ENCODE measurements around the gene GXYLT1. TPM values are rescaled to one million over a fixed set of nuclear protein-coding genes. Genes with fewer than 3 reads are reported as not detected.
"Not testable (repeated sequence)": the region's sequence is repeated elsewhere in the genome, so short reads cannot be mapped to it uniquely, and the experiment has no call there.

GXYLT1 gene
- polyA plus RNA-seq, 1 experiment: 20.6 TPM

DNA sequence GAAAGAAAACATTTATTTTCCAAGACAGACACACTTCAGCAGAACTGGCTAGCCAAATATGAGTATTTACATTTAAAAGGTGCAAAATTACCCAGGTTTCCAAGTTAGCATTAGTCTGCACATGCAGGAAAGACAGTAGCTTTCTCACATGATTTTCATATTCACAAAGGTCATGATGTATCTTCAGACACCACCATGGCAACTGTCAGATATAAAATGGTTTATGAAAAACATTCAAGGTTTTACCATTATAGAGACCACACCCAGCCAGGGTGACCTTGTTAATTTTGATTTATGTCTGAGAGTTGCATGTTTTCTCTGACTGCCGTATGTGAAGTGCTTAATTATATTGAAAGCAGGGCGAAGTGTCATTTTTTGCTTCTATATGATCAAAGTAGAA, 91.2 kb downstream of the GXYLT1 start:
- ChIA-PET POLR2A (no interaction called here), CTCF (interaction anchor here (3.6 kb wide), 1 partner anchor 29 kb away, joined by 13 read pairs; no protein-coding TSS in a partner anchor)
- Histone ChIP-seq H3K4me3 (ENCODE audit: low read depth, low read length) (no peak overlapping the region), H3K27me3 (ENCODE audit: control insufficient read depth, insufficient read depth, low read length) (no peaks in the 10 kb centered on the region), H3K27ac (ENCODE audit: low read depth, low read length) (no peak overlapping the region), H3K9me3 (ENCODE audit: control insufficient read depth, insufficient read depth, low read length) (no peaks in the 10 kb centered on the region)
- TF ChIP-seq, protein P1, sequence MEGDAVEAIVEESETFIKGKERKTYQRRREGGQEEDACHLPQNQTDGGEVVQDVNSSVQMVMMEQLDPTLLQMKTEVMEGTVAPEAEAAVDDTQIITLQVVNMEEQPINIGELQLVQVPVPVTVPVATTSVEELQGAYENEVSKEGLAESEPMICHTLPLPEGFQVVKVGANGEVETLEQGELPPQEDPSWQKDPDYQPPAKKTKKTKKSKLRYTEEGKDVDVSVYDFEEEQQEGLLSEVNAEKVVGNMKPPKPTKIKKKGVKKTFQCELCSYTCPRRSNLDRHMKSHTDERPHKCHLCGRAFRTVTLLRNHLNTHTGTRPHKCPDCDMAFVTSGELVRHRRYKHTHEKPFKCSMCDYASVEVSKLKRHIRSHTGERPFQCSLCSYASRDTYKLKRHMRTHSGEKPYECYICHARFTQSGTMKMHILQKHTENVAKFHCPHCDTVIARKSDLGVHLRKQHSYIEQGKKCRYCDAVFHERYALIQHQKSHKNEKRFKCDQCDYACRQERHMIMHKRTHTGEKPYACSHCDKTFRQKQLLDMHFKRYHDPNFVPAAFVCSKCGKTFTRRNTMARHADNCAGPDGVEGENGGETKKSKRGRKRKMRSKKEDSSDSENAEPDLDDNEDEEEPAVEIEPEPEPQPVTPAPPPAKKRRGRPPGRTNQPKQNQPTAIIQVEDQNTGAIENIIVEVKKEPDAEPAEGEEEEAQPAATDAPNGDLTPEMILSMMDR (IDR thresholded peaks at IDR 0.05; ENCODE audit: low read depth, low read length): no peak
- no peak for DNase-seq (ENCODE audit: low read depth, low spot score)

GRCh38 chr12:42048980-42049379, 95.7 kb downstream of the GXYLT1 start:
- not testable (repeated sequence) for DNase-seq (ENCODE audit: low read depth, low spot score)

DNA sequence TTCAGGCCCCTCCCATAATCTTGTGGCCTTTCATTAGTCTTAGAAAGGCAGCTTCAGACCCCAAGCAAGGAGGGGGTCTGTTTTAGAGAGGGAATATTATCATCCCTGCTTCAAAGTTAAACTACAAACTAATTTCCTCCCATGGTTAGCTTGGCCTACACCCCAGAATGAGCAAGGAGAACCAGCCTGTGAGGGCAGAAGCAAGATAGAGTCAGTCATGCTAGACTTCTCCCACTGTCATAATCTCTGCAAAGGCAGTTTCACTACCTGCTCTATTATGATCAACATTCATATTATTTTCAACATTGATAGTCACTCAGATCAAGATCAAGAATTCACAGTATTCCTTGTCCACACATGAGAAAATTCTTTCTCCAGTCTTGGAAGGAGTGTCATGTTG, 105.1 kb downstream of the GXYLT1 start:
- Histone ChIP-seq H3K9me3 (ENCODE audit: control insufficient read depth, insufficient read depth, low read length) (no peaks in the 10 kb centered on the region), H3K27ac (ENCODE audit: low read depth, low read length) (no peak overlapping the region), H3K4me3 (ENCODE audit: low read depth, low read length) (no peak overlapping the region), H3K27me3 (ENCODE audit: control insufficient read depth, insufficient read depth, low read length) (no peaks in the 10 kb centered on the region)
- POLR2A ChIA-PET: no interaction called here
- no peak for DNase-seq (ENCODE audit: low read depth, low spot score)
- CTCF ChIA-PET: interaction anchor here (1.0 kb wide), 1 partner anchor 15 kb away, joined by 4 read pairs; no protein-coding TSS in a partner anchor
- TF ChIP-seq, protein P1 (IDR thresholded peaks at IDR 0.05; ENCODE audit: low read depth, low read length): no peak

More at GRCh38 chr12:42048980-42049379, 95.7 kb downstream of the GXYLT1 start:
- H3K4me3 ChIP-seq (ENCODE audit: low read depth, low read length); H3K27ac ChIP-seq (ENCODE audit: low read depth, low read length); H3K27me3 ChIP-seq (ENCODE audit: control insufficient read depth, insufficient read depth, low read length); H3K9me3 ChIP-seq (ENCODE audit: control insufficient read depth, insufficient read depth, low read length); POLR2A ChIA-PET: not testable (repeated sequence)
- CTCF ChIA-PET: interaction anchor here (1.4 kb wide), 1 partner anchor 25 kb away, joined by 4 read pairs; no protein-coding TSS in a partner anchor

- Histone ChIP-seq H3K4me3 (ENCODE audit: low read depth, low read length) (no peak overlapping the region), H3K9me3 (ENCODE audit: control insufficient read depth, insufficient read depth, low read length) (no peaks in the 10 kb centered on the region), H3K27ac (ENCODE audit: low read depth, low read length) (no peak overlapping the region), H3K27me3 (ENCODE audit: control insufficient read depth, insufficient read depth, low read length) (no peaks in the 10 kb centered on the region)
- CTCF ChIA-PET: interaction anchor here (1.0 kb wide), 1 partner anchor 14 kb away, joined by 4 read pairs; no protein-coding TSS in a partner anchor
- POLR2A ChIA-PET: no interaction called here
- DNase-seq (ENCODE audit: low read depth, low spot score): no peak
- TF ChIP-seq, protein P1 (IDR thresholded peaks at IDR 0.05; ENCODE audit: low read depth, low read length): no peak
Measured at GRCh38 chr12:42039176-42039575, 105.5 kb downstream of the GXYLT1 start.

- DNase-seq (ENCODE audit: low read depth, low spot score): no peak
- CTCF ChIA-PET: interaction anchor here (3.3 kb wide), 1 partner anchor 8 kb away, joined by 21 read pairs; no protein-coding TSS in a partner anchor
- H3K4me3 ChIP-seq (ENCODE audit: low read depth, low read length): no peak overlapping the region
- H3K9me3 ChIP-seq (ENCODE audit: control insufficient read depth, insufficient read depth, low read length): no peaks in the 10 kb centered on the region
- H3K27me3 ChIP-seq (ENCODE audit: control insufficient read depth, insufficient read depth, low read length): peaks cover 5% of the 10 kb centered on the region
- TF ChIP-seq, protein P1 (IDR thresholded peaks at IDR 0.05; ENCODE audit: low read depth, low read length): no peak
- POLR2A ChIA-PET: no interaction called here
- H3K27ac ChIP-seq (ENCODE audit: low read depth, low read length): no peak overlapping the region
Measured at GRCh38 chr12:42031847-42032564, 112.7 kb downstream of the GXYLT1 start.

Other genes with a start within 250 kb of the GXYLT1 start
- 12.1 and 16.5 TPM in 2 replicates for gene YAF2, start 93.4 kb upstream of the GXYLT1 start, polyA plus RNA-seq (2011; rRNA removed)
- 43.4 and 59.6 TPM in 2 replicates for gene ZCRB1, start 181.2 kb upstream of the GXYLT1 start, polyA plus RNA-seq (2011; rRNA removed)
- gene PPHLN1, start 181.3 kb upstream of the GXYLT1 start, polyA plus RNA-seq (2011; rRNA removed): 59.4 and 89.1 TPM in 2 replicates